GM21381 (cell line): Measurements from ENCODE around the gene C1orf167.
A peak's percentile ranks its signal among the peaks of the same experiment; 100 is the strongest.

ENCODE experiments used
- ATAC-seq: cut with Tn5 transposase; IDR thresholded peaks from one replicate; pipeline ENCODE4 v1.9.1; 2021; ENCODE audit warnings: mild to moderate bottlenecking, moderate library complexity; ENCODE audit not compliant: unreplicated experiment

Gene C1orf167

GRCh38 chr1:11782127-11782708, 20.2 kb downstream of the C1orf167 start:
- ATAC-seq = no peak

GRCh38 chr1:11783556-11783955, 21.6 kb downstream of the C1orf167 start:
- no peak for ATAC-seq

- no peak for ATAC-seq
Measured at GRCh38 chr1:11784256-11784992, 22.4 kb downstream of the C1orf167 start.

- ATAC-seq = peak; percentile 54
Measured at GRCh38 chr1:11784993-11785769, 23.2 kb downstream of the C1orf167 start.

- no peak for ATAC-seq
Measured at GRCh38 chr1:11786168-11786567, 24.2 kb downstream of the C1orf167 start.

- ATAC-seq = no peak
Measured at GRCh38 chr1:11787251-11787803, 25.3 kb downstream of the C1orf167 start.

GRCh38 chr1:11787804-11788436, 25.9 kb downstream of the C1orf167 start:
- ATAC-seq = no peak

- no peak for ATAC-seq
Measured at GRCh38 chr1:11788549-11789053, 26.6 kb downstream of the C1orf167 start.

- ATAC-seq = no peak
Measured at GRCh38 chr1:11789126-11790067, 27.4 kb downstream of the C1orf167 start.

- no peak for ATAC-seq
Measured at GRCh38 chr1:11790101-11790879, 28.3 kb downstream of the C1orf167 start.

GRCh38 chr1:11790880-11791715, 29.1 kb downstream of the C1orf167 start:
- ATAC-seq = no peak

- ATAC-seq = no peak
Measured at GRCh38 chr1:11792106-11792505, 30.1 kb downstream of the C1orf167 start.

GRCh38 chr1:11793819-11794218, 31.8 kb downstream of the C1orf167 start:
- no peak for ATAC-seq

GRCh38 chr1:11794446-11795237, 32.6 kb downstream of the C1orf167 start:
- no peak for ATAC-seq

GRCh38 chr1:11795238-11795890, 33.4 kb downstream of the C1orf167 start:
- ATAC-seq = no peak

GRCh38 chr1:11796036-11796828, 34.2 kb downstream of the C1orf167 start:
- ATAC-seq = no peak
